ENCODE measurements around the gene CCDC40.

CCDC40 gene

GRCh38 chr17:80000136-80000535, 36.3 kb upstream of the CCDC40 start:
- in situ Hi-C loops (cut with MboI; ENCODE audit: low sequenced_read_pairs) = no loop called here

GRCh38 chr17:80000981-80001775, 35.3 kb upstream of the CCDC40 start:
- in situ Hi-C loops (cut with MboI; ENCODE audit: low sequenced_read_pairs) = no loop called here

GRCh38 chr17:80002070-80002641, 34.3 kb upstream of the CCDC40 start:
- in situ Hi-C loops (cut with MboI; ENCODE audit: low sequenced_read_pairs) = no loop called here

GRCh38 chr17:80002690-80003490, 33.6 kb upstream of the CCDC40 start:
- in situ Hi-C loops (cut with MboI; ENCODE audit: low sequenced_read_pairs) = no loop called here

DNA sequence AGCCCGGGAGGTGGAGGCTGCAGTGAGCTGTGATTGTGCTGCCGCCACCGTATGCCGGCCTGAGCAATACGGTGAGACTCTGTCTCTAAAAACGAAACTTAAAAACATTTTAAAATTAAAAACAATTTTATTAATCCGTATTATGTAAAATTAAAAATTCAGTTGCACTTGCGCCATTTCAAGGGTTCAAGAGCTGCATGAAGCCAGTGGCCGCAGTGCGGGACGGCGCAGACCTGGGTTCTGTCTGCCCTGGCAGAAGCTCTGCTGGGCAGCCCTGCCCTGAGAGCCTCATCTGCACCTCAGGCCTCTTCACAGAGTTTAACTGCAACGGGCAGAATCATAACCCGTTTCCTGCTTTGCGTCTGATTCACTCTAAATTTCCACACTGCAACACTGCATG, 32.5 kb upstream of the CCDC40 start:
- in situ Hi-C loops (cut with MboI; ENCODE audit: low sequenced_read_pairs) = no loop called here

GRCh38 chr17:80005360-80006338, 30.8 kb upstream of the CCDC40 start:
- in situ Hi-C loops (cut with MboI; ENCODE audit: low sequenced_read_pairs) = no loop called here

- in situ Hi-C loops (cut with MboI; ENCODE audit: low sequenced_read_pairs) = no loop called here
Observed at GRCh38 chr17:80006339-80006720, 30.1 kb upstream of the CCDC40 start.

DNA sequence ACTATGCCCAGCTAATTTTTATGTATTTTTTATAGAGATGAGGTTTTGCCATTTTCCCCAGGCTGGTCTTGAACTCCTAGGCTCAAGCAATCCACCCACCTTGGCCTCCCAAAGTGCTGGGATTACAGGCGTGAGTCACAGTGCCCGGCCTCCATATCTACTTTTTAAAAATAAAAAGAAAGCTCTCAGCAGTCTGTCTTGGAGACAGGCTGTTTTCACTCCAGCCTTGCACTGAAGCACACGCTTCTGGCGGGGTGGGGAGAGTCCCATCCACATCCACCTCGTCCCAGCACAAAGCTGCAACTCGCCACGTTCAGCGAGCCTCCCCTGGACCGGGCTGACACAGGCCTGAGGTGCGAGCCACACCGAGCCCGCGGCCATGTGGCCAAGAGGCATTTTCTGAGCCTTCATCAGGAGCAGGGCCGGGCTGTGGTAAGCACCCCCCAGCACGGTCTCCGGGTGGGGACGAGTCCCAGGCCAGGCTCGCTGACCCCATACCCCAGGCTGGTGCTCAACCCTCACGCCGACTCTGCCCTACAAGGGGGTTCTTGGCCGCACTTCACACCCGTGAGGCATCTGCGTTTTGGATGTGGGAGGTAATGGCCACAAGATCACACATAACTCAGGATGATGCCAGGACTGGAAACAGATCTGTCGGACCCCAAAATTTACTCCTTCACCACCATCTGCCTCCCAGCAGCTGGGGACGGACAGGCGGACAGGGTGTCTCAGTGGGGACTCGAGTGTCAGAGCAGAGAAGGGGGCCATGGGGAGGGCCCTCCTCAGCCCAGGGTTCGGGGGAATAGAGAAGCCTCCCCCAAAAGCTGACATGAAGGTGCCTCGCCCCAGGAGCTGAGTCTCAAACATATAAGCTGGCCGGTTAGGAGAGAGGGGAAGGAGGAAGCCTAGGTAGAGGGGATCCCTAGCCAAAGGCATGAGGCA, 29.4 kb upstream of the CCDC40 start:
- in situ Hi-C loops (cut with MboI; ENCODE audit: low sequenced_read_pairs) = no loop called here

- in situ Hi-C loops (cut with MboI; ENCODE audit: low sequenced_read_pairs) = no loop called here
Observed at GRCh38 chr17:80007939-80008338, 28.5 kb upstream of the CCDC40 start.

- in situ Hi-C loops (cut with MboI; ENCODE audit: low sequenced_read_pairs) = no loop called here
Observed at GRCh38 chr17:80008383-80008840, 28.0 kb upstream of the CCDC40 start.

DNA sequence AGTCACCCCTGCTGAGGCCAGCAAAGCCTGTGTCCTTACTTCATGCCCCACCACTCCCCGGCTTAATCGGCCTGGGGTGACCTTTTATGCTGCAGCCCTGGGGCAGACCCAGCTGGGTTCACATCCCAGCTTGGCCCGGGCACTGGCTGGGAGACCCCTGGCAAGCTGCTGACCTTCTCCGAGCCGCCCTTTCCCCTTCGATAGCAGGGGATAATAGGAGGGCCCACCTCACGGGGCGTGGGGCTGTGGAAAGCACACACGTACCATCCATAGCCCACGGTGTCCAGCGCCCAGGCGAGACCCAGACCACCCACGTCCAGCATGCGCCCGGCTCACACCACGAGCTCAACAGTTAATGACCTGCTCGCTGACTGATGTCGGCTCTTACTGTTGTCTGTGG, 27.6 kb upstream of the CCDC40 start:
- in situ Hi-C loops (cut with MboI; ENCODE audit: low sequenced_read_pairs) = no loop called here

DNA sequence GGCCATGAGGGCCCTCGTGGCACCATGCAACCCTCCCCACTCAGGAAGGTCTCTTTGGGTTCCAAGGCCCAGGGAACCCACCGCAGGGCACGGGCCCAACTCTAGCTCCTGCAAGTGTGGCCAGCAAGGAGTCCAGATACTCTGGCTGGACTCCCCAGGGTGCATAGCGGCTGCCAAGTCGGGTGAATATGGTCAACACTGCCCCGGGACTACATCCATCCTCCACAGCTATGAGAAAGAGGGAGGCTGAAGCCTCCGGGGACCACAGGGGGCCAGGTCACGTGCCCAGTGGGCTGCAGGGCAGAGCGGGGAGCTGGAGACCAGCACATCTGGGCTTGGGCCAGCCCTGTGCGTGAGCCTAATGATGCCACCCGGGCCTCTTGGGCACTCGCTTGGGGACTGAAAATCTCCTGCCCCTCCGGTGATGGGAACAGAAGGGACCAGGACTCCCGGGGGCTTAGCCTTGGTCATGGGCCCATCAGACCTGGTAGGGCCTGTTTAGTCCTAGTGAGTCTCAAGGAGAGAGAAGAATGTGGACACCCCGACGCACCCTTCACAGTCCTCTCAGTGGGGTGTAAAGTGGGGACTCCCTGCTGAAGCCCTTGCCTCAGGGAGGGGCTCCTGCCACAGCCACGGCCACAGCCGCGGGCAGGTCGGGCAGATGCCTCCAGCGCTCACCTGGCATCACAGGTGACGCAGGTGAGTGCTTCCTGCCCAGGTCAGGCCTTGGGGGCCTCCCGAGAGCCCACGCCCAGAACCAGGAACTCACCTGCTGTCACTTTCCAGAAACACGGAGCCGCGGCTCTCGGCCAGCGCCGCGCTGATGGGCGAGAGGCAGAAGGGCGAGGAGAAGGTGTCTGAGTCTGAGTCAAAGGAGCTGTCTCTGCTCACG, 26.8 kb upstream of the CCDC40 start:
- in situ Hi-C loops (cut with MboI; ENCODE audit: low sequenced_read_pairs) = no loop called here

DNA sequence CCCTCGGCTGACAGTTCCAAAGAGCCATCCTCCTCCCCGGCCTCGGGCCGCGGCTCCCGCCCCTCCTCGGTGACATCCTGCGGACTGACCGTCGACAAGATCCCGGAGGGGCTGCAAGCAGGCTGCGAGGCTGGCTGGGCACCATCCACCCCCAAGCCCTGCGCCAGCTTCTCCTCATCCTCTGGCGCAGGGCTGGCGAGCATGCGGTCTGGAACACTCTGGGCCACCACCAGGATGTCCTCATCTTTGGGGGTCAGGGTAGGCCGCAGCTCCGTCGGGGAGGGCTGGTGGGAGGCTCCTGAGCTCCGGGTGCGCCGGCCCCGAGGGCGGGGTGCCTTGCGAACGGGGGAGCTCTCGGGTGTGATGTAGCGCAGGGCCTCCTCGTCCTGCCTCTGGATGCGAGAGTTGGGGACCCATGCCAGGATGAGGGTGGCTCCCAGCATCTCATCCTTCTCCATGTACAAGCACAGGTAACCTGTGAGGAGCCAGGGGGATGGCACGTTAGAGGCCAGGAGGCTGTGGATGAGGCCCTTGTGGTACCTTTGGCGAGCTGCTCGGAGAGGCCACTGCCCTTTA, 26.1 kb upstream of the CCDC40 start:
- in situ Hi-C loops (cut with MboI; ENCODE audit: low sequenced_read_pairs) = no loop called here

- in situ Hi-C loops (cut with MboI; ENCODE audit: low sequenced_read_pairs) = no loop called here
Observed at GRCh38 chr17:80011989-80012555, 24.4 kb upstream of the CCDC40 start.

- in situ Hi-C loops (cut with MboI; ENCODE audit: low sequenced_read_pairs) = no loop called here
Observed at GRCh38 chr17:80012765-80013741, 23.4 kb upstream of the CCDC40 start.

GRCh38 chr17:80017226-80018010, 19.0 kb upstream of the CCDC40 start:
- in situ Hi-C loops (cut with MboI; ENCODE audit: low sequenced_read_pairs) = no loop called here

Measured in HL-60/S4 treated with retinoic acid at 250 ng/mL for 4 days and 3 days (cell line).